Immature natural killer cell (primary cell): Measurements from ENCODE around the gene MAZ. TPM values are rescaled to one million over a fixed set of nuclear protein-coding genes. Genes with fewer than 3 reads are reported as not detected.

ENCODE experiments used
- DNase-seq, 3 donors: peaks; one replicate each; pipeline ENCODE4 v3.0.0; 2022; ENCODE audit warnings: mixed read lengths in 1 of 3
- H3K27ac Mint-ChIP-seq, 6 donors: one replicate each; pipeline ENCODE4 v1.8.0; 2020; ENCODE audit warnings: mixed read lengths in 6 of 6, mild to moderate bottlenecking in 5 of 6, inconsistent platforms in 4 of 6, moderate library complexity in 3 of 6
- H3K27me3 Mint-ChIP-seq, 3 donors: one replicate each; pipeline ENCODE4 v1.8.0; 2020 to 2021; ENCODE audit warnings: low read depth in 3 of 3, mild to moderate bottlenecking in 3 of 3, mixed read lengths in 3 of 3, moderate library complexity in 3 of 3, inconsistent platforms in 1 of 3
- H3K36me3 Mint-ChIP-seq, 3 donors: one replicate each; pipeline ENCODE4 v1.8.0; 2020; ENCODE audit warnings: mixed read lengths in 3 of 3, inconsistent platforms in 2 of 3, mild to moderate bottlenecking in 2 of 3
- H3K4me1 Mint-ChIP-seq, 2 donors: one replicate each; pipeline ENCODE4 v1.8.0; 2020; ENCODE audit warnings: inconsistent platforms in 2 of 2, mild to moderate bottlenecking in 2 of 2, mixed read lengths in 2 of 2, moderate library complexity in 1 of 2
- H3K4me3 Mint-ChIP-seq, 5 donors: one replicate each; pipeline ENCODE4 v1.8.0; 2020; ENCODE audit warnings: mild to moderate bottlenecking in 5 of 5, mixed read lengths in 5 of 5, inconsistent platforms in 3 of 5, moderate library complexity in 3 of 5
- H3K9me3 Mint-ChIP-seq, 6 donors: one replicate each; pipeline ENCODE4 v1.8.0; 2020; ENCODE audit warnings: mild to moderate bottlenecking in 6 of 6, mixed read lengths in 6 of 6, inconsistent platforms in 4 of 6, moderate library complexity in 3 of 6
- polyA plus RNA-seq, 3 donors: library from polyadenylated mRNA; unstranded; fragments of 300-500 nt; fragmentation: Illumina TruSeq; gene quantifications; one replicate each; pipeline ENCODE4 v1.2.3, GENCODE V29; 2021

Gene MAZ
- polyA plus RNA-seq, 3 donors from 2014 or later: 49.2 to 54.8 (median 52.7) TPM

DNA sequence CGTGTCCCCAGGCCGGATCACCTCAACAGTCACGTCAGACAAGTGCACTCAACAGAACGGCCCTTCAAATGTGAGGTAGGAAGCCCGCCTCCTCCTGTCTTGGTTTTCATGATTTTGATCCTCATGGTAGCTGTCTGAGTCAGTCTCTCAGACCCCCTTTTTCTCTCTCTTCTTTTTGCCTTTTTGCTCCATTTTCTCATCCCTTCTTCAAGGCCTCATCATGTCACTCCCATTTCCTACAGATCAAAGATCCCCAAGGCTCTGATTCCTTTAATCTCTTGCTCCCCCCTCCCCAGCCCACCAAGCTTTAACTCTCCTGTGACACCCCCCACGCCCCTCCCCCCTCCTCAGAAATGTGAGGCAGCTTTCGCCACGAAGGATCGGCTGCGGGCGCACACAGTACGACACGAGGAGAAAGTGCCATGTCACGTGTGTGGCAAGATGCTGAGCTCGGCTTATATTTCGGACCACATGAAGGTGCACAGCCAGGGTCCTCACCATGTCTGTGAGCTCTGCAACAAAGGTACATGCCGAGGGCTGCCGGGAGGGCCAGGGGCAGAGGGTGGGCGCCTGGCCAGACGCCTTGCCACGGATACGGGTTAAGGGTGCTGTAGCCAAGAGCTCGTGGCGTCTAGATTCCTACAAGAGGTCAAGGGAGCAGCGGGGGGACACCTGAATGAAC is 2.0 kb downstream of the MAZ start:
- peaks cover 4% of the 10 kb centered on the region in 3 donors for H3K36me3 Mint-ChIP-seq
- H3K27ac Mint-ChIP-seq: peak overlapping the region; percentile 96 to 100 (median 100)
- peak overlapping the region; percentile 90 to 98 (median 95) for H3K4me3 Mint-ChIP-seq
- peaks cover 52 to 55% of the 10 kb centered on the region in 2 donors for H3K4me1 Mint-ChIP-seq
- H3K9me3 Mint-ChIP-seq: no peaks in the 10 kb centered on the region
- H3K27me3 Mint-ChIP-seq: peaks cover 38 to 44% (median 42%) of the 10 kb centered on the region in 3 donors
- peak in 1 of 3 donors; percentile 48 for DNase-seq

DNA sequence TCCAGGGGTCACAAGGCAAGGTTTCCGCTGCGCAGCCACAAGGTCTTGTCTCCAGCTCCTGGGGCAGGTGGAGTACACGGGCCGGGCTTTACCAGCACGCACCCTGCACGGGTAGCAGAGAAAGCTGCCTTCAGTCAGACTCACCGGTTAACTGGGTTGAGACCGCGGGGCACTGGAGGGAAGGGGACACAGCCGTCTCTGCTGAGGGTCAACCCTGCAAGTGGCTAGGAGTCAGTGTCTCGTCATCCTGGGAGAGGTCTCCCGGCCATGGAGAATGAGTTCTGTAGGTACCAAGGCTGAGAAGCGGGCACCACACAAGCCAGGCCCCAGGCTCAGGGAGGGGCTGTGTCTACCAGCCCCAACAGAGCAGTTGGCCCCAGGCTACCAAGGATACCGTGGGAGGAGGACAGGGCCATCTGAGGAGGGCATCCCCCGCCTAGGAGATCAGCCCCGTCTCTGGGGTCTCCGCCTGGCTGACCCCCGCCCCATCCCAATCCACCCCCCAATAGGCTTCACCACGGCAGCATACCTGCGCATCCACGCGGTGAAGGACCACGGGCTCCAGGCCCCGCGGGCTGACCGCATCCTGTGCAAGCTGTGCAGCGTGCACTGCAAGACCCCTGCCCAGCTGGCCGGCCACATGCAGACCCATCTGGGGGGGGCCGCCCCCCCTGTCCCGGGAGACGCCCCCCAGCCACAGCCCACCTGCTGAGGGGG is 2.9 kb downstream of the MAZ start:
- no peaks in the 10 kb centered on the region for H3K9me3 Mint-ChIP-seq
- H3K27ac Mint-ChIP-seq: peak overlapping the region; percentile 96 to 100 (median 100)
- H3K27me3 Mint-ChIP-seq: peaks cover 38 to 42% (median 42%) of the 10 kb centered on the region in 3 donors
- no peak for DNase-seq
- H3K4me1 Mint-ChIP-seq: peaks cover 44 to 49% of the 10 kb centered on the region in 2 donors
- peaks cover 4% of the 10 kb centered on the region in 3 donors for H3K36me3 Mint-ChIP-seq
- peak overlapping the region; percentile 90 to 98 (median 95) for H3K4me3 Mint-ChIP-seq

DNA sequence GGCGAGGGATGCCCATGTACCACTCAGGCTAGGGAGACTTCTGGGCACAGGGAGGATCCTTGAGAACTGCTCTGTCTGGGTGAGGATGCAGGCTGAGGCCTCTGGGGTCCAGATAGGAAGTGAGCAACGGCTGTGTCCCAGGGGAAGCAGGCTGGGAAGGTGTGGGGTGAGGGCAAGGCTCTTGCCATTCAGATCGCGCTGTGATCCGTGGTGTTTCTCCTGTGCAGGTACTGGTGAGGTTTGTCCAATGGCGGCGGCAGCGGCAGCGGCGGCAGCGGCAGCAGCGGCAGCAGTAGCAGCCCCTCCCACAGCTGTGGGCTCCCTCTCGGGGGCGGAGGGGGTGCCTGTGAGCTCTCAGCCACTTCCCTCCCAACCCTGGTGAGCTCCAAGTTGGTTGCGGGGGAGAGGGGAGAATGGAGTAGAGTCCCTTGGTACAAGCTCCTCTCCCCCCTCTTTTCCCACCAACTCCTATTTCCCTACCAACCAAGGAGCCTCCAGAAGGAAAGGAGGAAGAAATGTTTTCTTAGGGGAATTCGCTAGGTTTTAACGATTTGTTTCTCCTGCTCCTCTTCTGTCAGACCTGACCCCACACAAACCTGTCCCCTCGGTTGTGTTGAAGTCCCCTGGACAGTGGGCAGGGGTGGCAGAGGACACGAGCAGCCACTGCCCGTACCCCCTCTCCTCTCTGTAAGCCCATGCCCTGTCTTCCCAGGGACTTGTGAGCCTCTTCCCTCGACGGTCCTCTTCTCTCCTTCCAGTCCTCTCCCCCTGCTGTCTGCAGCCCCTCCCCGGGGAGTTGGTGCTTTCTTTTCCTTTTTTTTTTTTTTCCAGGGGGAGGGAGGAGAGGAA is 3.7 kb downstream of the MAZ start:
- peak overlapping the region; percentile 60 to 87 (median 85) for H3K4me3 Mint-ChIP-seq
- H3K4me1 Mint-ChIP-seq: peaks cover 41 to 47% of the 10 kb centered on the region in 2 donors

DNA sequence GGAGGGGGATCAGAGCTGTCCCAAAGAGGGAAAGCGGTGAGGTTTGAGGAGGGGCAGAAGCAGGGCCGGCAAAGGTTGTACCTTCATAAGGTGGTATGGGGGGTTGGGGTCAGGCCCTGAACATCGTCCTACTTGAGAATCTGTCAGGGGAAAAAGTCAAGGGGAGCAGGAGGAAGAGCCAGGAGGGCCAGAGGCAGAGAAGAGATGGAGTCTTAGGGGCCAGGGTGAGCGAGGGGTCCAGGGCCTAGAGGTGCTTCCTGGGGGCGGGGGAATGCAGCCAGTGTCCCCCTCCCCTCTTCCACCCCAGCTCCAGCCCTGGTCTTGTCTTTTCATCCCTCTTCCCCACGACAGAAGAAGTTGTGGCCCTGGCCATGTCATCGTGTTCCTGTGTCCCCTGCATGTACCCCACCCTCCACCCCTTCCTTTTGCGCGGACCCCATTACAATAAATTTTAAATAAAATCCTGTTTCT is 4.4 kb downstream of the MAZ start:
- peaks cover 44 to 50% of the 10 kb centered on the region in 2 donors for H3K4me1 Mint-ChIP-seq
- H3K27me3 Mint-ChIP-seq: peaks cover 29 to 39% (median 37%) of the 10 kb centered on the region in 3 donors
- peaks cover 4 to 5% (median 4%) of the 10 kb centered on the region in 3 donors for H3K36me3 Mint-ChIP-seq
- peak overlapping the region; percentile 84 to 96 (median 94) for H3K27ac Mint-ChIP-seq
- no peaks in the 10 kb centered on the region for H3K9me3 Mint-ChIP-seq
- H3K4me3 Mint-ChIP-seq: peak overlapping the region; percentile 85 to 89 (median 87)
- DNase-seq: no peak

More for the DNA sequence above, 3.7 kb downstream of the MAZ start:
- Mint-ChIP-seq H3K36me3 (peaks cover 4% of the 10 kb centered on the region in 3 donors), H3K27ac (peak overlapping the region; percentile 84 to 96 (median 94)), H3K9me3 (no peaks in the 10 kb centered on the region), H3K27me3 (peaks cover 32 to 40% (median 40%) of the 10 kb centered on the region in 3 donors)
- peak in 1 of 3 donors; percentile 49 for DNase-seq

DNA sequence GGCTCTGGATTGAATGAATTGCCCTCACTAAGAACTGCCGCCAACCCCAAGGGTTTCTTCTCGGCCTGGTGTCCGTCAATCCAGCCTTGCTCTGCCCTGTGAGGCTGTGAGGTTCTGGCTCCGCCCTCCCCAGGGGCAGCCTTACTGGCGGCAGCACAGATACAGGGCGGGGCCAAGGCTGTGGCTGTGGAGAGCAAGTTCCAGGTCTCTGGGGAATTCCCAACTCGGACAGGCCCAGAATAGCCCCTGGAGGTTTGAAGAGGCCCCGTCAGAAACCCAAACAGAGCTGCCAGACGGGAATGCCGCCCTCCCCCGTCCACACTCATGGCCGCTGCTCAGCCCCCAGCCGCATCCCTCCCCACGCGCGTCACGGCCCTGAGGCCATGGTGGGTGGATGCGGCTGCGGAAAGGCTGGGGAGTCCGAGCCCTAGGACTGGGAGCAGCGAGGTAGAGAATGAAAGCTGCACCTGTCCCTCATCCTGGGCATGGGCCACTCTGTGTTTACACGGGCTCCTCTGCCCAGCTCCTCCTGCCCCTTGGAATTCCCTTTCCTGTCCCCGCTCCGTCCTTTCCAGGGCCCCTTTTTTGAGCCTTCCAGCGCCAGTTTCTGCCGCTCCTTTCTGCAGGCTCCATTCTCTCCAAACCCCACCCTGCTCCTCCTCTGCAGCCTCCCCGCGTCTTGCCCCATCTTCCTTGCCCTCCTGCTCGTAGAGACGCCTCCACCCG is 5.0 kb downstream of the MAZ start:
- peaks cover 49 to 53% of the 10 kb centered on the region in 2 donors for H3K4me1 Mint-ChIP-seq
- peaks cover 4 to 9% (median 4%) of the 10 kb centered on the region in 3 donors for H3K36me3 Mint-ChIP-seq
- H3K27ac Mint-ChIP-seq: peak overlapping the region; percentile 84 to 96 (median 94)
- H3K9me3 Mint-ChIP-seq: no peaks in the 10 kb centered on the region
- peak overlapping the region; percentile 85 to 89 (median 87) for H3K4me3 Mint-ChIP-seq
- DNase-seq: peak; percentile 76 to 84 (median 80)
- peaks cover 32 to 42% (median 40%) of the 10 kb centered on the region in 3 donors for H3K27me3 Mint-ChIP-seq

DNA sequence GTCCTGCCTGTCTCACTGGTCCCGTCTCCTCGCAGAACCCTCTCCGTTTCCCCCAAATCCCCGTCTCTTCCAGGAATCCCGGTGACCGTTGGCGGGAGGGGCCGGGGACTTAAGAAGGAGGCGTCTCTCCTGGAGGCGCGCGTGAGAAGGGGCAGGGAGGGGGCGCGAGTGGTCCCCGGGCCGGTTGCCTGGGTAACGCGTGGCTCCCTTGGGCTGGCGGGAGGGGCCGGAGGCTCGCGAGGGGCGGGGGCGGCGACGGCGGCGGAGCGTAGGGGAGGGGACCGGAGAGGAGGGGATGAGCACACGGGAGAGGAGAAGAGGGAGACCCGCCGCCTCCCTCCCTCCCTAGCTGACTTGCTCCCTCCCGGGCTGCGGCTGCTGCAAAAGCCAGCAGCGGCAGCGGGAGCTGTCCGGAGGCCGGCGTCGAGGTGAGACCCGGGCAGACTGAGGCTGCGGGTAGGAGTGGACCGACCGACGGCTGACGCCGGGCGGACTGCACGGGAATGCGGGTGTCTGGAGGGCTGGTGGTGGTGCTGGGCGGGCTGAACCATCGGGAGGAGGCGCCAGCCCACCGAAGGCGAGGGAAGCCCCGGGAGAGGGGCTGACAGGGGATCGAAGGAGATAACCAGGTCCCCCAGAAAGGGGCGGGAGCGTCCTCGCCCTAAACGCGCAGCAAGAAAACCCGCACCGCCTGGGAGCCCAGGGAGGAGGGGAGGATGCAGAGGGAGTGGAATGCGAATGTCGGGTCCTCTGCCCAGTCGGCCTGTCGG is 5.8 kb downstream of the MAZ start, which contains the start of gene PRRT2:
PRRT2 (plus strand) TSS at position 298 of the 770 bp plus-strand sequence. CDS start 862 bp downstream, outside the sequence.
- peak; percentile 50 to 55 (median 51) for DNase-seq
- peaks cover 30 to 42% (median 39%) of the 10 kb centered on the region in 3 donors for H3K27me3 Mint-ChIP-seq
- peak within 1 kb of the TSS; percentile 85 to 89 (median 87) for H3K4me3 Mint-ChIP-seq
- peak within 1 kb of the TSS; percentile 84 to 96 (median 94) for H3K27ac Mint-ChIP-seq
- H3K36me3 Mint-ChIP-seq: peaks cover 4 to 9% (median 4%) of the 10 kb centered on the region in 3 donors
- no peaks in the 10 kb centered on the region for H3K9me3 Mint-ChIP-seq
- H3K4me1 Mint-ChIP-seq: peaks cover 55 to 58% of the 10 kb centered on the region in 2 donors

DNA sequence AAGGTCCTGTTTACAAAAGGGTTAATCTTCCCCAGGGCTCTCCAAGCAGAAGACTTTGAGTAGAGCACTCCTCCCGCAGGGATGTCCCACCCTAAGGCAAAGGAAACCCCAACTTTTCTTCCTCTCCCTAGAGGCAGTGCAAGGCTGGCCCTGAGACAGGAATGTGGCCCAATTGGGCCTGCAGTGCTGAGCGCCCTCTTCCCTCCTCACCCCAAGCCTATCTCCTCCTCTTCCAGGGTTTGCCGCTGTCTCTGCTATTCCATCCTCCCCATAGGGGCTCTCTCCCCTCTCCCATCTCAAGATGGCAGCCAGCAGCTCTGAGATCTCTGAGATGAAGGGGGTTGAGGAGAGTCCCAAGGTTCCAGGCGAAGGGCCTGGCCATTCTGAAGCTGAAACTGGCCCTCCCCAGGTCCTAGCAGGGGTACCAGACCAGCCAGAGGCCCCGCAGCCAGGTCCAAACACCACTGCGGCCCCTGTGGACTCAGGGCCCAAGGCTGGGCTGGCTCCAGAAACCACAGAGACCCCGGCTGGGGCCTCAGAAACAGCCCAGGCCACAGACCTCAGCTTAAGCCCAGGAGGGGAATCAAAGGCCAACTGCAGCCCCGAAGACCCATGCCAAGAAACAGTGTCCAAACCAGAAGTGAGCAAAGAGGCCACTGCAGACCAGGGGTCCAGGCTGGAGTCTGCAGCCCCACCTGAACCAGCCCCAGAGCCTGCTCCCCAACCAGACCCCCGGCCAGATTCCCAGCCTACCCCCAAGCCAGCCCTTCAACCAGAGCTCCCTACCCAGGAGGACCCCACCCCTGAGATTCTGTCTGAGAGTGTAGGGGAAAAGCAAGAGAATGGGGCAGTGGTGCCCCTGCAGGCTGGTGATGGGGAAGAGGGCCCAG is 6.7 kb downstream of the MAZ start:
- Mint-ChIP-seq H3K27ac (peak overlapping the region in 4 of 6 donors; percentile 40 to 48 (median 45)), H3K4me1 (peaks cover 56 to 57% of the 10 kb centered on the region in 2 donors), H3K4me3 (peak overlapping the region; percentile 52 to 87 (median 85)), H3K9me3 (no peaks in the 10 kb centered on the region), H3K27me3 (peaks cover 22 to 33% (median 30%) of the 10 kb centered on the region in 3 donors), H3K36me3 (peaks cover 4 to 10% (median 5%) of the 10 kb centered on the region in 3 donors)
- DNase-seq: no peak

DNA sequence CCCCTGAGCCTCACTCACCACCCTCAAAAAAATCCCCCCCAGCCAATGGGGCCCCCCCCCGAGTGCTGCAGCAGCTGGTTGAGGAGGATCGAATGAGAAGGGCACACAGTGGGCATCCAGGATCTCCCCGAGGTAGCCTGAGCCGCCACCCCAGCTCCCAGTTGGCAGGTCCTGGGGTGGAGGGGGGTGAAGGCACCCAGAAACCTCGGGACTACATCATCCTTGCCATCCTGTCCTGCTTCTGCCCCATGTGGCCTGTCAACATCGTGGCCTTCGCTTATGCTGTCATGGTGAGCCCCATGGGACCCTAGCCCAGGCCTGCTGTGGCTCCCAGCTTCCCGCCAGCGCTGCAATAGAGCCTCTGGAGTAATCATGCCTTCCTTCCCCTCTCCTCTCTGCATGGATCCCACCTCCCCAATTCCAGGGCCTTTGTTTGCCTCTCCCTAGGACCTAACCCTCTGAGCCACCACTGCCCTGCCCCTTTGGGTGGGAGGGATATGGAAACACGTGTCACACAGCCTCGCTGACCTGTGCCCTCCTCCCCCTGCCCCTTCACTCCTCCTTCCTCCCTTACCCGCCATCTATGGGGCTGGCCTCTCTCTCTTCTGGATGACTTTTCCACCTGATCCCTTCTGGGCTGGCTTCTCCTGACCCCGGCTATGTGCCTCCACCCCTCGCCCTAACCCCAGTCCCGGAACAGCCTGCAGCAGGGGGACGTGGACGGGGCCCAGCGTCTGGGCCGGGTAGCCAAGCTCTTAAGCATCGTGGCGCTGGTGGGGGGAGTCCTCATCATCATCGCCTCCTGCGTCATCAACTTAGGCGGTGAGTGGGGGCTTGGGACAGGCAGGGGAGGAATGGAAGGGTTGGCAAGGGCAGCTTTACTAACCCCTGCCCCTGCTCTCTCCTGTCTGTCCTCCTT is 7.6 kb downstream of the MAZ start:
- no peaks in the 10 kb centered on the region for H3K9me3 Mint-ChIP-seq
- no peak for DNase-seq
- peak overlapping the region in 1 of 6 donors; percentile 35 for H3K27ac Mint-ChIP-seq
- H3K4me1 Mint-ChIP-seq: peaks cover 56% of the 10 kb centered on the region in 2 donors
- peak overlapping the region in 4 of 5 donors; percentile 10 to 50 (median 27) for H3K4me3 Mint-ChIP-seq
- peaks cover 19 to 27% (median 23%) of the 10 kb centered on the region in 3 donors for H3K27me3 Mint-ChIP-seq
- peaks cover 0 to 11% (median 5%) of the 10 kb centered on the region in 3 donors for H3K36me3 Mint-ChIP-seq

DNA sequence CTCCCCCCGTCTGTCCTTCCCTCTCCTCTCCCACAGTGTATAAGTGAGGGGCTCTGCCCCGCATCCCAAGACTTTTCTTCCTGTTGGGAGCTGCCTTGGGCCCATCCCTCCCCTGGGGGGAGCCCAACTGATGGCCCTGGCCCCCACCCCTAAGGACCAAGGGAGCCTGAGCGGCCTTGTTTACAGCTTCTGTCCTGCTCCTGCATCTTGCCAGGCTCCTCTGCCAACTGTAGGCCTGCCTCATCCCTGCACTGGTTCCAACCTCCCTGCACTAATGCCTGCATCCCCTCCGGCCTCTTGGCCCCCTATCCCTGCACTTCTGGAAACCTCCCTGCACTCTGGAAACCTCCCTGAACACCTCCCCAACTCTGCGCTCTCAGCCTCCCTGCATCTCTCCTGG is 8.3 kb downstream of the MAZ start:
- Mint-ChIP-seq H3K4me1 (peaks cover 58 to 61% of the 10 kb centered on the region in 2 donors), H3K36me3 (peaks cover 0 to 16% (median 5%) of the 10 kb centered on the region in 3 donors), H3K27me3 (peaks cover 19 to 26% (median 25%) of the 10 kb centered on the region in 3 donors), H3K4me3 (peak overlapping the region; percentile 28 to 99 (median 52)), H3K9me3 (no peaks in the 10 kb centered on the region), H3K27ac (peak overlapping the region in 5 of 6 donors; percentile 45 to 95 (median 66))
- no peak for DNase-seq

DNA sequence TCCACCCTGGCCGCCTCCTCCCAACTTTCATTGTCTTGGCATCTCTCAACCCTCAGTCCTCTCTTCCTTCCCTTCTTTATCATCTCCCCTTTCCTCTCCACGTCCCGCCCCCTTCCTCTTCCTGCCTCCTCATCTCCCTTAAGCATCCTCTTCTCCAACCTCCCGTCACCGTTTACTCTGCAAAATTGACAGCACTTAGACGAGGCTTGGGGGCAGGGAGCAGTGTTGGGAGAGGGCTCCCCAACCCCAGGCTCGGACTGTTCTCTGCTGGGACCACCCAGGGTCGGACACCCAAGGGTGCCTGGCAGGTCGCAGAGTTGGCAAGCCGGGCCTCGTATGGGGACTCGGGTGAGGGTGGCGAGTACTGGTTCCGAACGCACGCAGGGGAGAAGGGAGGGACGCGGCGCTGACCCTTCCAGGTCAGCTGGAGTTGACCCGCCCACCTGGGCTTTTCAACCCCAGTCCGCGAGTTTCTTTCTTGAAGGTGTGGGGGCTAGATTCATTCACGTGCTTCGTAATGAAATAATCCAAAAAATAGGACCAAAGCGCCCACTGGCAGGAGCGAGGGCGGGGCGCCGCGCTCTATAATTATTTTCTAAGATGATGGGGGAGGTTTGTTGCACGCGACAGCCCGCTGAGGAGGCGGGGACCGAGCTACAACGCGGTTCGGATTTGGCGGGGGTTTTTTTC is 8.8 kb downstream of the MAZ start:
- Mint-ChIP-seq H3K27ac (peak overlapping the region; percentile 46 to 100 (median 96)), H3K4me1 (peaks cover 58 to 67% of the 10 kb centered on the region in 2 donors), H3K27me3 (peaks cover 16 to 22% (median 22%) of the 10 kb centered on the region in 3 donors), H3K36me3 (peaks cover 0 to 17% (median 5%) of the 10 kb centered on the region in 3 donors), H3K4me3 (peak overlapping the region; percentile 93 to 99 (median 99)), H3K9me3 (no peaks in the 10 kb centered on the region)
- DNase-seq: no peak
